Cerebellar cortex (tissue), 1 donor: ENCODE data around the gene PTEN.

Source experiments
- DNase-seq: peaks from one replicate; pipeline ENCODE4 v3.0.0-alpha.2; 2015; ENCODE audit warnings: low spot score

Gene PTEN

GRCh38 chr10:87976101-87976743, 112.8 kb downstream of the PTEN start:
- no peak for DNase-seq

- no peak for DNase-seq
Observed at GRCh38 chr10:87978166-87978565, 114.7 kb downstream of the PTEN start.

- no peak for DNase-seq
Observed at GRCh38 chr10:87979847-87980246, 116.4 kb downstream of the PTEN start.

- no peak for DNase-seq
Observed at GRCh38 chr10:87983716-87984115, 120.3 kb downstream of the PTEN start.

GRCh38 chr10:87987206-87987605, 123.8 kb downstream of the PTEN start:
- DNase-seq, result no peak

GRCh38 chr10:87991946-87992345, 128.5 kb downstream of the PTEN start:
- no peak for DNase-seq

- no peak for DNase-seq
Observed at GRCh38 chr10:88004451-88004850, 141.0 kb downstream of the PTEN start.

GRCh38 chr10:88006261-88006660, 142.8 kb downstream of the PTEN start:
- no peak for DNase-seq

- DNase-seq, result no peak
Observed at GRCh38 chr10:88008866-88009470, 145.5 kb downstream of the PTEN start.

GRCh38 chr10:88012641-88013040, 149.2 kb downstream of the PTEN start:
- DNase-seq, result no peak

GRCh38 chr10:88017781-88018180, 154.4 kb downstream of the PTEN start:
- DNase-seq, result no peak

- DNase-seq, result no peak
Observed at GRCh38 chr10:88019753-88020152, 156.3 kb downstream of the PTEN start.
